K562 (cell line): ENCODE data around the gene CMIP. TPM values are rescaled to one million over a fixed set of nuclear protein-coding genes. Genes with fewer than 3 reads are reported as not detected.

Experiments
- ATAC-seq: fragments of 200-7000 bp; cut with Tn5 transposase; 3 replicates; pipeline ENCODE4 v1.9.1; 2020; ENCODE audit warnings: moderate library complexity
- BruUV-seq: library from RNA; stranded (reverse); fragments of 400-500 nt; replicated peaks from 2 replicates; lab custom pipeline; 2021; lab: Mats Ljungman, UMichigan
- CTCF ChIA-PET: fragments of 300-600 bp; formaldehyde crosslinking; extraction: SDS; loops from one replicate; lab custom pipeline; 2021; ENCODE audit warnings: low intra/inter-chr PET ratio; lab: Yijun Ruan, JAX
- POLR2A ChIA-PET: fragments of 300-600, 350-650 bp; sonication (Branson Sonifier 250); formaldehyde crosslinking; extraction: SDS; loops from one replicate; lab custom pipeline; 2021; ENCODE audit warnings: antibody characterized with exemption, inconsistent platforms; lab: Yijun Ruan, JAX
- DNase-seq, 4 experiments: peaks; one replicate each; pipeline versions ENCODE4 v3.0.0 to v3.0.0-alpha.2; 2011 to 2018; ENCODE audit warnings: low spot score in 3 of 4, mixed read lengths in 3 of 4; ENCODE audit errors: extremely low read depth in 1 of 4
- FAIRE-seq: peaks from 2 replicates; lab custom pipeline; 2011; peaks lifted over from hg19 to GRCh38; lab: Jason Lieb, UNC
- H2AFZ ChIP-seq: 2 replicates; pipeline ENCODE4 v1.6.0; 2011; ENCODE audit warnings: low read depth, low read length, control low read depth, inconsistent platforms
- H3K27ac ChIP-seq: fragments of 200-600 bp; 3 replicates; pipeline ENCODE4 v1.8.0; 2011; ENCODE audit warnings: low read depth, mild to moderate bottlenecking, control low read depth, inconsistent platforms, low read length, moderate library complexity, mixed read lengths; ENCODE audit errors: extremely low read depth
- H3K27me3 ChIP-seq, 2 experiments: fragments of 300-600 bp in 1 of 2; 2 replicates in 1 of 2; 3 replicates in 1 of 2; pipeline versions ENCODE4 v1.6.0 to v1.8.0; 2011; ENCODE audit warnings: inconsistent platforms in 2 of 2, low read length in 2 of 2, mild to moderate bottlenecking in 1 of 2, mixed read lengths in 1 of 2, moderate library complexity in 1 of 2; ENCODE audit not compliant: control insufficient read depth in 2 of 2, insufficient read depth in 2 of 2
- H3K36me3 ChIP-seq: fragments of 300-600 bp; 3 replicates; pipeline ENCODE4 v1.8.0; 2011; ENCODE audit warnings: mild to moderate bottlenecking, low read length, inconsistent platforms; ENCODE audit not compliant: control insufficient read depth, insufficient read depth
- H3K4me1 ChIP-seq, 2 experiments: fragments of 200-600 bp in 1 of 2; replicated peaks in 1 of 2; 2 replicates in 1 of 2; 3 replicates in 1 of 2; pipeline versions ENCODE4 v1.5.1 to v1.8.0; 2011; ENCODE audit warnings: inconsistent platforms in 2 of 2, low read length in 2 of 2, mild to moderate bottlenecking in 1 of 2, mixed read lengths in 1 of 2, moderate library complexity in 1 of 2; ENCODE audit not compliant: control insufficient read depth in 2 of 2, insufficient read depth in 2 of 2
- H3K4me2 ChIP-seq: 2 replicates; pipeline ENCODE4 v1.6.1; 2011; ENCODE audit warnings: low read length, control low read depth, inconsistent platforms, mixed read lengths; ENCODE audit not compliant: insufficient read depth
- H3K4me3 ChIP-seq: fragments of 200-600 bp; sonication (generic), shearing (Covaris generic); 2 replicates; pipeline ENCODE4 v1.5.1; 2016; ENCODE audit warnings: control low read depth, inconsistent platforms
- H3K79me2 ChIP-seq: fragments of 200-600 bp; 3 replicates; pipeline ENCODE4 v1.8.0; 2011; ENCODE audit warnings: low read length, inconsistent platforms; ENCODE audit not compliant: control insufficient read depth, insufficient read depth
- H3K9ac ChIP-seq, 2 experiments: 2 replicates each; pipeline versions ENCODE4 v1.6.0 to v1.6.1; 2011; ENCODE audit warnings: low read depth in 2 of 2, low read length in 2 of 2, control low read depth in 1 of 2, inconsistent platforms in 1 of 2, mild to moderate bottlenecking in 1 of 2, mixed read lengths in 1 of 2; ENCODE audit not compliant: insufficient read depth in 1 of 2
- H3K9me1 ChIP-seq: one replicate; pipeline ENCODE4 v1.6.0; 2011; ENCODE audit warnings: inconsistent platforms, mild to moderate bottlenecking, low read length, moderate library complexity; ENCODE audit not compliant: control insufficient read depth, insufficient read depth
- H3K9me3 ChIP-seq: replicated peaks from 2 replicates; pipeline ENCODE4 v1.5.1; 2011; ENCODE audit warnings: low read depth, low read length, inconsistent platforms; ENCODE audit not compliant: control insufficient read depth, insufficient read depth
- H4K20me1 ChIP-seq: replicated peaks from 2 replicates; pipeline ENCODE4 v1.6.1; 2011; ENCODE audit warnings: low read length, inconsistent platforms, mixed read lengths; ENCODE audit not compliant: control insufficient read depth, insufficient read depth
- MEF2A ChIP-seq: IDR thresholded peaks from 2 replicates; pipeline ENCODE4 v1.6.1; 2011; ENCODE audit warnings: low read depth, mild to moderate bottlenecking, low read length, moderate library complexity; ENCODE audit not compliant: control insufficient read depth
- WGBS: fragments of 100-300 bp; shearing (Covaris generic); methylation state at CpG from one replicate; pipeline ENCODE4 v1.1.6; 2016; ENCODE audit warnings: low coverage, mixed read lengths; ENCODE audit not compliant: insufficient coverage; ENCODE audit errors: missing lambda C conversion rate; 5-methylcytosine and 5-hydroxymethylcytosine counted together
- in situ Hi-C: fragments of 300-500 bp; cut with MboI; formaldehyde crosslinking; loops from 4 replicates; pipeline ENCODE4 v1.15.0; 2018; ENCODE audit warnings: inconsistent platforms, mixed read lengths
- intact Hi-C: fragments of 100-400 bp; cut with micrococcal nuclease; formaldehyde crosslinking; loops from 2 replicates; pipeline ENCODE4 v1.14.2; 2022
- polyA plus RNA-seq, 8 experiments: library from polyadenylated mRNA; depleted of rRNA in 4 of 8; stranded (reverse) in 5 of 8; unstranded in 3 of 8; fragments of >200 nt; fragmentation: Nextera tagmentation in 2 of 8; fragmentation: Illumina TruSeq in 1 of 8; extraction: Ambion mirVana in 2 of 8; extraction: Trizol in 1 of 8; gene quantifications; 2 replicates each; pipeline versions ENCODE4 v1.2.1 to v1.2.3, GENCODE V29; 2011 to 2014; ENCODE audit warnings: inconsistent platforms in 1 of 8, missing spikeins in 1 of 8
- total RNA-seq, 7 experiments: library from RNA; depleted of rRNA in 6 of 7; stranded (reverse); fragments of >200 nt in 6 of 7; fragmentation: Illumina TruSeq in 2 of 7; extraction: Trizol in 2 of 7; gene quantifications; 2 replicates each; pipeline versions ENCODE4 v1.2.1 to v1.2.3, GENCODE V29; 2011 to 2021; ENCODE audit warnings: low replicate concordance in 1 of 7
- TF ChIP-seq, protein P1 (sequence below): fragments of 150-350 bp; conservative IDR thresholded peaks from 2 replicates; pipeline ENCODE4 v1.6.1; 2014; ENCODE audit warnings: low read length
- TF ChIP-seq, protein P2 (sequence below): fragments of 450-650 bp; conservative IDR thresholded peaks from 2 replicates; pipeline ENCODE4 v1.6.1; 2016; ENCODE audit warnings: missing genetic modification characterization, low read depth, mild to moderate bottlenecking, missing compliant biosample characterization, moderate library complexity
- TF ChIP-seq, protein P3 (sequence below): fragments of 250-450 bp; sonication (Bioruptor Pico); IDR thresholded peaks from 2 replicates; pipeline ENCODE4 v1.8.0; 2022; ENCODE audit warnings: inconsistent platforms

The CMIP gene
- total and polyA plus RNA-seq, 9 of the 15 experiments (the other 6 are each of a cell fraction or from before 2014, with no cell fraction given) = 0.94 to 82.5 (median 10.3) TPM

DNA sequence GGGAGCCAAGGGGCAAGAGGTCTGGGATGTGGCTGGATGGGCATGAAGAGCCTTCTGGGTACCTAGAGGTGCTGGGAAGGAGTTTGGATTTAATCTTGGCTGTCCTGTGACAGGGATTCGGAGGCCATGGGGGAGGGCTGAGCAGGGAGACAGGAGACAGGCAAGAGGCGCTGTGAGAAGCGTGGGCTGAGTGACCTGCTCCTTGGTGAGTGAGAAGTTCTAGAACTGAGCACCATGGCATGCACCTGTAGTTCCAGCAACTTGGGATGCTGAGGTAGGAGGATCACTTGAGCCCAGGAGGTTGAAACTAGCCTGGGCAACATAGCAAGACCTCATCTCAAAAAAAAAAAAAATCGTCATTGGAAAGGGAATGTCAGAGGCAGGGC lies 256.2 kb downstream of the CMIP start:
- DNase-seq (no peak), ATAC-seq (no peak), FAIRE-seq (no peak)
- POLR2A ChIA-PET = interaction anchor here (0.7 kb wide), 1 partner anchor 49 kb away, joined by 3 read pairs; no protein-coding TSS in a partner anchor
- no peak overlapping the region for H3K4me2 ChIP-seq
- no peak overlapping the region for H3K9ac ChIP-seq
- H3K9me3 ChIP-seq = no peaks in the 10 kb centered on the region
- TF ChIP-seq, protein P1, sequence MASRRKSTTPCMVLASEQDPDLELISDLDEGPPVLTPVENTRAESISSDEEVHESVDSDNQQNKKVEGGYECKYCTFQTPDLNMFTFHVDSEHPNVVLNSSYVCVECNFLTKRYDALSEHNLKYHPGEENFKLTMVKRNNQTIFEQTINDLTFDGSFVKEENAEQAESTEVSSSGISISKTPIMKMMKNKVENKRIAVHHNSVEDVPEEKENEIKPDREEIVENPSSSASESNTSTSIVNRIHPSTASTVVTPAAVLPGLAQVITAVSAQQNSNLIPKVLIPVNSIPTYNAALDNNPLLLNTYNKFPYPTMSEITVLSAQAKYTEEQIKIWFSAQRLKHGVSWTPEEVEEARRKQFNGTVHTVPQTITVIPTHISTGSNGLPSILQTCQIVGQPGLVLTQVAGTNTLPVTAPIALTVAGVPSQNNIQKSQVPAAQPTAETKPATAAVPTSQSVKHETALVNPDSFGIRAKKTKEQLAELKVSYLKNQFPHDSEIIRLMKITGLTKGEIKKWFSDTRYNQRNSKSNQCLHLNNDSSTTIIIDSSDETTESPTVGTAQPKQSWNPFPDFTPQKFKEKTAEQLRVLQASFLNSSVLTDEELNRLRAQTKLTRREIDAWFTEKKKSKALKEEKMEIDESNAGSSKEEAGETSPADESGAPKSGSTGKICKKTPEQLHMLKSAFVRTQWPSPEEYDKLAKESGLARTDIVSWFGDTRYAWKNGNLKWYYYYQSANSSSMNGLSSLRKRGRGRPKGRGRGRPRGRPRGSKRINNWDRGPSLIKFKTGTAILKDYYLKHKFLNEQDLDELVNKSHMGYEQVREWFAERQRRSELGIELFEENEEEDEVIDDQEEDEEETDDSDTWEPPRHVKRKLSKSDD = no peak
- TF ChIP-seq, protein P2, sequence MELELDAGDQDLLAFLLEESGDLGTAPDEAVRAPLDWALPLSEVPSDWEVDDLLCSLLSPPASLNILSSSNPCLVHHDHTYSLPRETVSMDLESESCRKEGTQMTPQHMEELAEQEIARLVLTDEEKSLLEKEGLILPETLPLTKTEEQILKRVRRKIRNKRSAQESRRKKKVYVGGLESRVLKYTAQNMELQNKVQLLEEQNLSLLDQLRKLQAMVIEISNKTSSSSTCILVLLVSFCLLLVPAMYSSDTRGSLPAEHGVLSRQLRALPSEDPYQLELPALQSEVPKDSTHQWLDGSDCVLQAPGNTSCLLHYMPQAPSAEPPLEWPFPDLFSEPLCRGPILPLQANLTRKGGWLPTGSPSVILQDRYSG (tag) = no peak
- TF ChIP-seq MEF2A = no peak
- TF ChIP-seq, protein P3, sequence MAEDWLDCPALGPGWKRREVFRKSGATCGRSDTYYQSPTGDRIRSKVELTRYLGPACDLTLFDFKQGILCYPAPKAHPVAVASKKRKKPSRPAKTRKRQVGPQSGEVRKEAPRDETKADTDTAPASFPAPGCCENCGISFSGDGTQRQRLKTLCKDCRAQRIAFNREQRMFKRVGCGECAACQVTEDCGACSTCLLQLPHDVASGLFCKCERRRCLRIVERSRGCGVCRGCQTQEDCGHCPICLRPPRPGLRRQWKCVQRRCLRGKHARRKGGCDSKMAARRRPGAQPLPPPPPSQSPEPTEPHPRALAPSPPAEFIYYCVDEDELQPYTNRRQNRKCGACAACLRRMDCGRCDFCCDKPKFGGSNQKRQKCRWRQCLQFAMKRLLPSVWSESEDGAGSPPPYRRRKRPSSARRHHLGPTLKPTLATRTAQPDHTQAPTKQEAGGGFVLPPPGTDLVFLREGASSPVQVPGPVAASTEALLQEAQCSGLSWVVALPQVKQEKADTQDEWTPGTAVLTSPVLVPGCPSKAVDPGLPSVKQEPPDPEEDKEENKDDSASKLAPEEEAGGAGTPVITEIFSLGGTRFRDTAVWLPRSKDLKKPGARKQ (CRISPR knock-in tag) = no peak
- BruUV-seq = no TSS peak
- H3K27me3 ChIP-seq = no peaks in the 10 kb centered on the region
- no peak overlapping the region for H3K27ac ChIP-seq
- in situ Hi-C loops = no loop called here
- no peaks in the 10 kb centered on the region for H3K9me1 ChIP-seq
- CTCF ChIA-PET = no interaction called here
- no peak overlapping the region for H2AFZ ChIP-seq
- peaks cover 45% of the 10 kb centered on the region for H3K36me3 ChIP-seq
- peaks cover 2 to 24% of the 10 kb centered on the region in 2 experiments; a peak in 4 of 5 replicates for H3K4me1 ChIP-seq
- no peaks in the 10 kb centered on the region; the same call in 1 of the 2 replicates for H4K20me1 ChIP-seq
- intact Hi-C loops = no loop called here
- no peaks in the 10 kb centered on the region for H3K79me2 ChIP-seq
- 76% methylated on average over 4 of the region's 4 CpGs for WGBS
- H3K4me3 ChIP-seq = no peak overlapping the region
